Measurements from ENCODE around the gene ASB4. TPM values are rescaled to one million over a fixed set of nuclear protein-coding genes. Genes with fewer than 3 reads are reported as not detected.

Gene ASB4
- total RNA-seq, 2 donors from 2014 or later = 0.57 TPM; not detected in 1

DNA sequence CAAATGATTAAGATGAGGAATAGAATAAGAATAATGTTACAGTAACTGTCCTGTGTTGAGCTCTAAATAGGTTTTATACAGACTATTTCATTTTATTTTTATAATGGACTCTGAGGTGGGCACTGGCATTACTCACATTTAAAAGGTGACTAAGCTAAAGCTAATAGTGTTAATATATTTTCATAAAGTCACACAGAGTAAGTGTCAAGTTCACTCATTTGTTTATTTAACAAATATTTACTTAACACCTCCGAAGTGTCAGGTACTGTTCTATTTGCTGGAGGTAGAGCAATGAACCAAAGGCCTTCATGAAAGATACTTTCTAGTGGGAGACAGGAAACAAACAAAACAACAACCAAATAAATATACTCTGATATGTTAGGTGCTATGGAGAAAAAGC, 44.0 kb downstream of the ASB4 start:
- Histone ChIP-seq H3K36me3 (no peaks in the 10 kb centered on the region), H3K4me3 (no peak overlapping the region), H3K27me3 (replicated peaks; ENCODE audit: insufficient read depth) (no peaks in the 10 kb centered on the region), H3K27ac (no peak overlapping the region), H3K4me1 (replicated peaks) (no peaks in the 10 kb centered on the region), H3K9me3 (no peaks in the 10 kb centered on the region)
- TF ChIP-seq POLR2A (IDR thresholded peaks at IDR 0.05) (no peak), POLR2AphosphoS5 (IDR thresholded peaks at IDR 0.05) (no peak)
- TF ChIP-seq, protein P1, sequence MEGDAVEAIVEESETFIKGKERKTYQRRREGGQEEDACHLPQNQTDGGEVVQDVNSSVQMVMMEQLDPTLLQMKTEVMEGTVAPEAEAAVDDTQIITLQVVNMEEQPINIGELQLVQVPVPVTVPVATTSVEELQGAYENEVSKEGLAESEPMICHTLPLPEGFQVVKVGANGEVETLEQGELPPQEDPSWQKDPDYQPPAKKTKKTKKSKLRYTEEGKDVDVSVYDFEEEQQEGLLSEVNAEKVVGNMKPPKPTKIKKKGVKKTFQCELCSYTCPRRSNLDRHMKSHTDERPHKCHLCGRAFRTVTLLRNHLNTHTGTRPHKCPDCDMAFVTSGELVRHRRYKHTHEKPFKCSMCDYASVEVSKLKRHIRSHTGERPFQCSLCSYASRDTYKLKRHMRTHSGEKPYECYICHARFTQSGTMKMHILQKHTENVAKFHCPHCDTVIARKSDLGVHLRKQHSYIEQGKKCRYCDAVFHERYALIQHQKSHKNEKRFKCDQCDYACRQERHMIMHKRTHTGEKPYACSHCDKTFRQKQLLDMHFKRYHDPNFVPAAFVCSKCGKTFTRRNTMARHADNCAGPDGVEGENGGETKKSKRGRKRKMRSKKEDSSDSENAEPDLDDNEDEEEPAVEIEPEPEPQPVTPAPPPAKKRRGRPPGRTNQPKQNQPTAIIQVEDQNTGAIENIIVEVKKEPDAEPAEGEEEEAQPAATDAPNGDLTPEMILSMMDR (IDR thresholded peaks at IDR 0.05) = no peak
- DNase-seq (ENCODE audit: low spot score) = no peak
- WGBS = 82% methylated on average over 1 of the region's 1 CpG
- intact Hi-C loops (cut with DNase I) = no loop called here

DNA sequence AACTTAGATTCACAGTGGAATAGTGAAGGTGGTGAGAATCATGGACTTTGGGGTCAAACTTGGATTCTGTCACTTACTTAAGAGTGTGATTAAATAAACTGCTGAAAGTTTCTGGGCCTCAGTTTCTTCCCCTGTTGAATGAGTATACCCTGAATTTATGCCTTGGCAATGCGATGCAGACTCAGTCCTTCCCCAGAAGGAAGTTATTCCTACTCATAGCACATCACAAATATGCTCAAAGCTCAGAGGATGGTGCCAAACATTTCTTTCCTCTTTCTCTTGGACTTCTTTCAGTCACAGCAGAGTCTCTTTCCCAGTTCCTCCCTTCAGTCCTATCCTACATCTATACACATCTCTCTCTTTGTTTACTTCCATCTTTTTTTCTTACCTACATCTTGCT, 45.1 kb downstream of the ASB4 start:
- Histone ChIP-seq H3K9me3 (no peaks in the 10 kb centered on the region), H3K27me3 (replicated peaks; ENCODE audit: insufficient read depth) (no peaks in the 10 kb centered on the region), H3K4me3 (no peak overlapping the region), H3K27ac (no peak overlapping the region), H3K36me3 (no peaks in the 10 kb centered on the region), H3K4me1 (replicated peaks) (no peaks in the 10 kb centered on the region)
- no peak for TF ChIP-seq POLR2AphosphoS5 (IDR thresholded peaks at IDR 0.05)
- TF ChIP-seq POLR2A (IDR thresholded peaks at IDR 0.05) = no peak
- TF ChIP-seq, protein P1 (IDR thresholded peaks at IDR 0.05) = no peak
- intact Hi-C loops (cut with DNase I) = no loop called here
- DNase-seq (ENCODE audit: low spot score) = no peak
- 86% methylated on average over 1 of the region's 1 CpG for WGBS

DNA sequence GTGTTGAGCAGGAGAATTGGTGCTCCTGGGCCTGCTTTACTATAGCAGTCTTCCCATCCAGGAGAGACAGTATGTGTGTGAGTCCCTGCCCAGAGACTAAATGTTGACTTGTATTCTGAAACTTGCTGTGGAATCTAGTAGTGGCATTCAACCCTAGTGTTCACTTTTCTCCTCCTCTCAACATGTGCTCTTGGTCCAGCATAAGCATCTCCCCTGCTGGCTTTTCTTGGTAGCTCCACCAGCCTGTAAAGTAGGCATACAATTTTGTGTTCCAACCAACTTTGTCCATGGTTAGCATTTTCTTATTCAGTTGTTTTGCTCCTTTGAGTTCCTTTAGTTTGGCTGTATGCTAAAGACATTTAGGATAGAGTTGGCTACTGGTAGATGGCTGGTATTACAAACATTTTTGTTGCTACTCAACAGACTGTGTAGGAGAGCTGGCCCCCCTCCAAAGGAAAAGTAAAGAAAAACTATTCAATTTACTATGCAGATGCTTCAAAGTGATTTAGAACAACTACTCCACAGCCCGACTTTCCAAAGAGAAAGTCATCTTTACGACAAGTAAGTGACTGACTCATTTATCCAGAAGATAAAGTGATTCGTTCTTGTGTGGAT, 46.0 kb downstream of the ASB4 start:
- intact Hi-C loops (cut with DNase I) = no loop called here
- H3K36me3 ChIP-seq = no peaks in the 10 kb centered on the region
- 37% methylated on average over 3 of the region's 3 CpGs for WGBS
- H3K4me3 ChIP-seq = no peak overlapping the region
- no peak for DNase-seq (ENCODE audit: low spot score)
- H3K9me3 ChIP-seq = no peaks in the 10 kb centered on the region
- no peaks in the 10 kb centered on the region for H3K4me1 ChIP-seq (replicated peaks)
- no peaks in the 10 kb centered on the region for H3K27me3 ChIP-seq (replicated peaks; ENCODE audit: insufficient read depth)
- TF ChIP-seq, protein P1 (IDR thresholded peaks at IDR 0.05) = no peak
- TF ChIP-seq POLR2AphosphoS5 (IDR thresholded peaks at IDR 0.05) = no peak
- no peak for TF ChIP-seq POLR2A (IDR thresholded peaks at IDR 0.05)
- H3K27ac ChIP-seq = no peak overlapping the region

DNA sequence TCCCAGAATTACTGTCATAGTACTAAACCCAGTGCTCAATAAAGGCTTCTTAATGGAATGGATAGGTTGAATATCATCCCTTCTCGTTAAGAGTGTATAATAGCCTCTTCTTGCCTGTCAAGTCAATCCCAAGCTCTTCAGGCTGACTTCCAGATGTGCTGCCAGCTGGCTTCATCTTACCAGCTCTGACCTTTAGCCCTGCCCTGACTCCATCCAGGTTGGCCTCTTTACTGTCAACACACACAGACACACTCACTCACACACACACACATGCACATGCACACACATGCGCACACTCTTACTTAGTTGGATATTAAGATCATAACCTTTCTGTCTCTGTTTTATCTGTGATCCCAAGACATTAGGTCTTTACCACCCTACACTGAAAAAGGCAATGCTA, 49.1 kb downstream of the ASB4 start:
- TF ChIP-seq, protein P1 (IDR thresholded peaks at IDR 0.05) = no peak
- TF ChIP-seq POLR2AphosphoS5 (IDR thresholded peaks at IDR 0.05) (no peak), POLR2A (IDR thresholded peaks at IDR 0.05) (no peak)
- 62% methylated on average over 2 of the region's 2 CpGs for WGBS

DNA sequence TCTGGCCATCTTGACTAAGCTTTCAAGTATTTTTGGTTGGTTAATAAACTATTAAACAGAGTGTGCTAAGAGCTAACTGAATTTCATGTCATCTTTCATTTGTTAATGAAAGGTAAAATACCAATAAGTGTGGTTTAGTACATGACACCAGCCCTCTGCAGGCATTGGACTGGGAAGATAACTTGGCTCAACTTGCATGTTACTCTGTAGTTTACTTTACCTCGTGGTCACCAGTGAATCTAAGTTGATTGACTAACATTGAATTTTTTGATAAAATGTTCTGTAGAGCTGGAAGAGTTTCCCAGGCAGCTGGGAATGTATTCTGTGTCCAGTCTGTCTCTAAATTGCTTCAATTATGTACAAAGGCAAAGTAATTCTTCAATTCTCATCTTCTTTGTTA, 49.9 kb downstream of the ASB4 start:
- Histone ChIP-seq H3K9me3 (no peaks in the 10 kb centered on the region), H3K27ac (no peak overlapping the region), H3K27me3 (replicated peaks; ENCODE audit: insufficient read depth) (no peaks in the 10 kb centered on the region), H3K4me3 (no peak overlapping the region), H3K36me3 (no peaks in the 10 kb centered on the region), H3K4me1 (replicated peaks) (no peaks in the 10 kb centered on the region)
- intact Hi-C loops (cut with DNase I) = no loop called here
- 23% methylated on average over 1 of the region's 1 CpG for WGBS
- TF ChIP-seq, protein P1 (IDR thresholded peaks at IDR 0.05) = no peak
- no peak for TF ChIP-seq POLR2AphosphoS5 (IDR thresholded peaks at IDR 0.05)
- TF ChIP-seq POLR2A (IDR thresholded peaks at IDR 0.05) = no peak
- no peak for DNase-seq (ENCODE audit: low spot score)

More for the DNA sequence above, 49.1 kb downstream of the ASB4 start:
- Histone ChIP-seq H3K36me3 (no peaks in the 10 kb centered on the region), H3K27ac (no peak overlapping the region), H3K4me3 (no peak overlapping the region), H3K27me3 (replicated peaks; ENCODE audit: insufficient read depth) (no peaks in the 10 kb centered on the region), H3K9me3 (no peaks in the 10 kb centered on the region), H3K4me1 (replicated peaks) (no peaks in the 10 kb centered on the region)
- DNase-seq (ENCODE audit: low spot score) = no peak
- intact Hi-C loops (cut with DNase I) = no loop called here

Data from prostate gland (tissue), 2 donors.